GM12878 (cell line): Measurements from ENCODE around the gene LMF2. TPM values are rescaled to one million over a fixed set of nuclear protein-coding genes. Genes with fewer than 3 reads are reported as not detected.

ENCODE experiments used
- ATAC-seq: fragments of 200-7000 bp; cut with Tn5 transposase; 3 replicates; pipeline ENCODE4 v1.9.1; 2020; ENCODE audit warnings: mild to moderate bottlenecking, moderate library complexity
- BruUV-seq: library from RNA; stranded (reverse); fragments of 400-500 nt; replicated peaks from 2 replicates; lab custom pipeline; 2021; lab: Mats Ljungman, UMichigan
- CTCF ChIA-PET: fragments of 300-600 bp; sonication (Branson Sonifier 250); formaldehyde crosslinking; extraction: SDS; loops from one replicate; lab custom pipeline; 2021; ENCODE audit warnings: inconsistent platforms; lab: Yijun Ruan, JAX
- POLR2A ChIA-PET: fragments of 350-600 bp; formaldehyde crosslinking; extraction: SDS; loops from one replicate; lab custom pipeline; 2021; ENCODE audit warnings: inconsistent platforms; lab: Charles Lee
- RAD21 ChIA-PET: fragments of 300-600 bp; sonication (Branson Sonifier 250); formaldehyde crosslinking; loops from one replicate; lab custom pipeline; 2023; ENCODE audit warnings: antibody characterized with exemption; ENCODE audit not compliant: unreplicated experiment; lab: Charles Lee
- SMC1A ChIA-PET: fragments of 300-600 bp; sonication (Branson Sonifier 250); formaldehyde crosslinking; loops from one replicate; lab custom pipeline; 2023; ENCODE audit not compliant: unreplicated experiment, uncharacterized antibody; lab: Charles Lee
- DNase-seq: peaks from one replicate; pipeline ENCODE4 v3.0.0-alpha.2; 2011; ENCODE audit warnings: low read depth, low spot score
- FAIRE-seq: peaks from 3 replicates; lab custom pipeline; 2011; peaks lifted over from hg19 to GRCh38; lab: Jason Lieb, UNC
- H2AFZ ChIP-seq: 2 replicates; pipeline ENCODE4 v1.6.0; 2011; ENCODE audit warnings: low read depth, low read length, control low read depth; ENCODE audit not compliant: control insufficient read depth
- H3K27ac ChIP-seq: 2 replicates; pipeline ENCODE4 v1.5.1; 2011; ENCODE audit warnings: control low read depth; ENCODE audit not compliant: control insufficient read depth, insufficient read depth
- H3K27me3 ChIP-seq, 2 experiments: replicated peaks in 1 of 2; 2 replicates each; pipeline versions ENCODE4 v1.6.0 to v1.6.1; 2011; ENCODE audit warnings: low read length in 1 of 2; ENCODE audit not compliant: control insufficient read depth in 2 of 2, insufficient read depth in 2 of 2
- H3K36me3 ChIP-seq, 2 experiments: 2 replicates each; pipeline ENCODE4 v1.5.1; 2011; ENCODE audit warnings: low read length in 1 of 2; ENCODE audit not compliant: control insufficient read depth in 2 of 2, insufficient read depth in 2 of 2
- H3K4me1 ChIP-seq: 2 replicates; pipeline ENCODE4 v1.6.1; 2011; ENCODE audit warnings: mild to moderate bottlenecking, low read length, moderate library complexity, mixed read lengths; ENCODE audit not compliant: control insufficient read depth, insufficient read depth
- H3K4me2 ChIP-seq: 2 replicates; pipeline ENCODE4 v1.6.0; 2011; ENCODE audit warnings: control low read depth; ENCODE audit not compliant: control insufficient read depth, insufficient read depth
- H3K4me3 ChIP-seq: fragments of 200-600 bp; sonication (generic); 2 replicates; pipeline ENCODE4 v1.5.1; 2016
- H3K79me2 ChIP-seq: 2 replicates; pipeline ENCODE4 v1.6.0; 2011; ENCODE audit warnings: low read length; ENCODE audit not compliant: control insufficient read depth, insufficient read depth
- H3K9ac ChIP-seq: 2 replicates; pipeline ENCODE4 v1.8.0; 2011; ENCODE audit warnings: low read length, control low read depth, mixed read lengths; ENCODE audit not compliant: control insufficient read depth, insufficient read depth
- H3K9me3 ChIP-seq: replicated peaks from 3 replicates; pipeline ENCODE4 v1.5.1; 2011; ENCODE audit warnings: mild to moderate bottlenecking, low read length; ENCODE audit not compliant: control insufficient read depth, insufficient read depth
- H4K20me1 ChIP-seq: 2 replicates; pipeline ENCODE4 v1.6.0; 2011; ENCODE audit not compliant: control insufficient read depth, insufficient read depth
- IKZF1 ChIP-seq: fragments of 450-650 bp; conservative IDR thresholded peaks from 2 replicates; pipeline ENCODE4 v1.6.1; 2017; ENCODE audit warnings: antibody characterized with exemption, mild to moderate bottlenecking
- KDM1A ChIP-seq: fragments of 200-600 bp; sonication (generic); IDR thresholded peaks from 2 replicates; pipeline ENCODE4 v1.6.1; 2016; ENCODE audit warnings: borderline replicate concordance
- MYB ChIP-seq: fragments of 150-350 bp; IDR thresholded peaks from 2 replicates; pipeline ENCODE4 v1.6.1; 2014; ENCODE audit warnings: mild to moderate bottlenecking, low read depth, low read length, borderline replicate concordance
- RELA ChIP-seq: fragments of 450-650 bp; IDR thresholded peaks from 2 replicates; pipeline ENCODE4 v1.8.0; 2014; ENCODE audit warnings: borderline replicate concordance; ENCODE audit not compliant: partially characterized antibody
- SKIL ChIP-seq: fragments of 450-650 bp; IDR thresholded peaks from 2 replicates; pipeline ENCODE4 v1.6.1; 2017; ENCODE audit warnings: mild to moderate bottlenecking, low read depth, inconsistent platforms; ENCODE audit not compliant: poor library complexity, severe bottlenecking
- SREBF2 ChIP-seq: IDR thresholded peaks from 2 replicates; pipeline ENCODE4 v1.6.1; 2012; ENCODE audit warnings: mild to moderate bottlenecking, low read length
- TARDBP ChIP-seq: IDR thresholded peaks from 2 replicates; pipeline ENCODE4 v1.6.1; 2016; ENCODE audit warnings: borderline replicate concordance
- TBL1XR1 ChIP-seq: IDR thresholded peaks from 2 replicates; pipeline ENCODE4 v1.6.1; 2012; ENCODE audit warnings: low read depth, low read length, improper control_type of control experiment
- WRNIP1 ChIP-seq: IDR thresholded peaks from 2 replicates; pipeline ENCODE4 v1.6.1; 2011; ENCODE audit warnings: low read depth, low read length, improper control_type of control experiment, borderline replicate concordance
- YY1 ChIP-seq: IDR thresholded peaks from 2 replicates; pipeline ENCODE4 v1.6.1; 2011; ENCODE audit warnings: low read depth, mild to moderate bottlenecking, low read length
- ZBED1 ChIP-seq: IDR thresholded peaks from 2 replicates; pipeline ENCODE4 v1.6.1; 2016; ENCODE audit warnings: borderline replicate concordance
- ZNF24 ChIP-seq: fragments of 450-650 bp; IDR thresholded peaks from 2 replicates; pipeline ENCODE4 v1.6.1; 2017; ENCODE audit warnings: antibody characterized with exemption, mild to moderate bottlenecking
- WGBS: methylation state at CpG from one replicate; pipeline ENCODE4 v1.1.6; 2016; ENCODE audit warnings: low lambda C conversion rate; ENCODE audit not compliant: insufficient replicate concordance, insufficient coverage; ENCODE audit errors: missing lambda C conversion rate; 5-methylcytosine and 5-hydroxymethylcytosine counted together
- in situ Hi-C: fragments of 300-500 bp; cut with MboI; formaldehyde crosslinking; loops from 9 replicates; pipeline ENCODE4 v1.14.3; 2018; ENCODE audit warnings: mixed read lengths
- intact Hi-C: fragments of 100-400 bp; cut with micrococcal nuclease; formaldehyde crosslinking; loops from one replicate; pipeline ENCODE4 v1.14.2; 2022; ENCODE audit not compliant: unreplicated experiment
- polyA plus RNA-seq, 11 experiments: library from polyadenylated mRNA; depleted of rRNA in 4 of 11; unstranded in 6 of 11; stranded (reverse) in 5 of 11; fragments of >200 nt; fragmentation: Nextera tagmentation in 4 of 11; fragmentation: Illumina TruSeq in 1 of 11; extraction: Ambion mirVana in 4 of 11; extraction: Trizol in 1 of 11; gene quantifications; 1 replicate in 1 of 11; 2 replicates in 10 of 11; pipeline versions ENCODE4 v1.2.1 to v1.2.3, GENCODE V29; 2011 to 2016; ENCODE audit warnings: inconsistent platforms in 2 of 11, missing spikeins in 2 of 11, low read depth in 1 of 11
- total RNA-seq, 4 experiments: library from RNA; depleted of rRNA in 3 of 4; stranded (reverse); fragments of >200 nt in 3 of 4; fragmentation: Illumina TruSeq in 1 of 4; extraction: Trizol in 1 of 4; gene quantifications; 2 replicates each; pipeline versions ENCODE4 v1.2.1 to v1.2.3, GENCODE V29; 2013 to 2021
- TF ChIP-seq, protein P1 (sequence below): IDR thresholded peaks from 2 replicates; pipeline ENCODE4 v1.6.1; 2012; ENCODE audit warnings: low read depth, low read length, improper control_type of control experiment
- TF ChIP-seq, protein P2 (sequence below), 3 experiments: IDR thresholded peaks in 2 of 3; conservative IDR thresholded peaks in 1 of 3; 2 replicates each; pipeline ENCODE4 v1.5.1; 2011; ENCODE audit warnings: low read depth in 3 of 3, low read length in 3 of 3, mild to moderate bottlenecking in 3 of 3, control low read depth in 2 of 3, moderate library complexity in 2 of 3, inconsistent platforms in 1 of 3, mixed read lengths in 1 of 3; ENCODE audit not compliant: control insufficient read depth in 2 of 3, insufficient read depth in 1 of 3; ENCODE audit errors: extremely low read depth in 1 of 3

The LMF2 gene
- total and polyA plus RNA-seq, 10 of the 15 experiments (the other 5 are each of a cell fraction or from before 2014, with no cell fraction given) = 0.08 to 57.5 (median 21.2) TPM

DNA sequence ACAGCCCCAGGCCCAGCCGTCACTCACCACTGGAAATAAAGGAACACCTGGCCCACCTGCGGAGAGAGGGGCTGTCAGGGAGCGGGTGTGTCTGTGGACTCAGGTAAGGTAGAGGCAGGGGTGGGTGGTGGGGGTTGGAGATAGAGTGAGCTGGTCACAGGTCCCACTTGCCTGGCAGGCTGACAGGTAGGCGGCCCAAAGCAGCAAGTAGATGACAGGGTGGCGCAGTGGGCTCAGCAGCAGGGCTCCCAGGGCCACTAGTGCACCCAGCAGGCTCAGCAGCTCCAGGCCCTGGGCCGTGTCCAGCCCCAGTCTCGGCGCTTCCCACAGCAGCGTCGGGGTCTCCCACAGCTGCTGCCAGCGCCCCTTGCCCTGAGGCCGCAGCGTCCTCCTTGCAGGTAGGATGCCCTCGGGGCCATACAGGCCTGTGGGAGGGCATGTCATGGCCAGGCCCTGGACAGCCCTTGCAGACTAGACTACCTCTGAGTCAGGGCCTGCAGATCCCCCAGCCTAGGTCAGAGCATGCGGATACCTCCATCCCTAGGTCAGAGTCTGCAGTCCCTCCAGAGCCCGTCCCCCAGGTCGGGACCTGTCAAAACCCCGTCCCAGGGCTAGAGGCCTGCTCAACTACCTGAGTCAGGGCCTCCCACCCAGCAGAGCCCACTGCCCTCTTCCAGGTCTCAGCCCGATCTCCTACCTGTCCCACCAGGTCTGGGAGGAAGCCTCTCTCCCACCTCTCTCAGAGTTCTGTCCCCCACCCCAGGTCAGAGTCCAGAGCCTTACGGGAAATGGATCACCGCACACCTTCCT, 686 bp downstream of the LMF2 start:
- intact Hi-C loops = loop anchor here (1.0 kb wide), 1 partner anchor 32 kb away; the partner anchor contains the start of gene SBF1

More for the DNA sequence above, 686 bp downstream of the LMF2 start:
- peaks cover 37% of the 10 kb centered on the region for H3K79me2 ChIP-seq
- no peak for DNase-seq
- SMC1A ChIA-PET = interaction anchor here (2.8 kb wide), 1 partner anchor 18 kb away, joined by 16 read pairs; the partner anchor contains the start of gene SCO2
- peak overlapping the region; percentile 100 for H3K4me3 ChIP-seq
- no peak for TF ChIP-seq ZBED1
- TF ChIP-seq SREBF2 = no peak
- TF ChIP-seq SKIL = no peak
- TF ChIP-seq, protein P1, sequence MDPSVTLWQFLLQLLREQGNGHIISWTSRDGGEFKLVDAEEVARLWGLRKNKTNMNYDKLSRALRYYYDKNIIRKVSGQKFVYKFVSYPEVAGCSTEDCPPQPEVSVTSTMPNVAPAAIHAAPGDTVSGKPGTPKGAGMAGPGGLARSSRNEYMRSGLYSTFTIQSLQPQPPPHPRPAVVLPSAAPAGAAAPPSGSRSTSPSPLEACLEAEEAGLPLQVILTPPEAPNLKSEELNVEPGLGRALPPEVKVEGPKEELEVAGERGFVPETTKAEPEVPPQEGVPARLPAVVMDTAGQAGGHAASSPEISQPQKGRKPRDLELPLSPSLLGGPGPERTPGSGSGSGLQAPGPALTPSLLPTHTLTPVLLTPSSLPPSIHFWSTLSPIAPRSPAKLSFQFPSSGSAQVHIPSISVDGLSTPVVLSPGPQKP = no peak
- TF ChIP-seq IKZF1 = no peak
- no peak for TF ChIP-seq TARDBP
- TF ChIP-seq KDM1A = no peak
- no peak for TF ChIP-seq ZNF24
- TF ChIP-seq WRNIP1 = no peak
- TF ChIP-seq MYB = no peak
- no peak for TF ChIP-seq TBL1XR1
- no peak for TF ChIP-seq YY1
- TF ChIP-seq, protein P2, sequence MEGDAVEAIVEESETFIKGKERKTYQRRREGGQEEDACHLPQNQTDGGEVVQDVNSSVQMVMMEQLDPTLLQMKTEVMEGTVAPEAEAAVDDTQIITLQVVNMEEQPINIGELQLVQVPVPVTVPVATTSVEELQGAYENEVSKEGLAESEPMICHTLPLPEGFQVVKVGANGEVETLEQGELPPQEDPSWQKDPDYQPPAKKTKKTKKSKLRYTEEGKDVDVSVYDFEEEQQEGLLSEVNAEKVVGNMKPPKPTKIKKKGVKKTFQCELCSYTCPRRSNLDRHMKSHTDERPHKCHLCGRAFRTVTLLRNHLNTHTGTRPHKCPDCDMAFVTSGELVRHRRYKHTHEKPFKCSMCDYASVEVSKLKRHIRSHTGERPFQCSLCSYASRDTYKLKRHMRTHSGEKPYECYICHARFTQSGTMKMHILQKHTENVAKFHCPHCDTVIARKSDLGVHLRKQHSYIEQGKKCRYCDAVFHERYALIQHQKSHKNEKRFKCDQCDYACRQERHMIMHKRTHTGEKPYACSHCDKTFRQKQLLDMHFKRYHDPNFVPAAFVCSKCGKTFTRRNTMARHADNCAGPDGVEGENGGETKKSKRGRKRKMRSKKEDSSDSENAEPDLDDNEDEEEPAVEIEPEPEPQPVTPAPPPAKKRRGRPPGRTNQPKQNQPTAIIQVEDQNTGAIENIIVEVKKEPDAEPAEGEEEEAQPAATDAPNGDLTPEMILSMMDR (IDR thresholded peaks at IDR 0.05 in 2 of 3, conservative IDR thresholded peaks at IDR 0.05 in 1 of 3; ENCODE audit: control insufficient read depth in 2 of 3, extremely low read depth in 1 of 3, insufficient read depth in 1 of 3, low read depth in 3 of 3, low read length in 3 of 3) = no peak
- TF ChIP-seq RELA = no peak
- H3K9ac ChIP-seq = peak overlapping the region; percentile 97
- no peaks in the 10 kb centered on the region for H3K9me3 ChIP-seq
- peak overlapping the region; percentile 81 for H2AFZ ChIP-seq
- in situ Hi-C loops = no loop called here
- CTCF ChIA-PET = interaction anchor here (3.3 kb wide), 1 partner anchor 114 kb away, joined by 25 read pairs; no protein-coding TSS in a partner anchor
- H4K20me1 ChIP-seq = no peaks in the 10 kb centered on the region
- whole genome bisulfite sequencing = 38% methylated on average over 21 of the region's 21 CpGs
- RAD21 ChIA-PET = interaction anchor here (0.6 to 2.2 kb wide), 4 partner anchors 22 to 114 kb away, joined by 3 to 22 read pairs (median 10); partner anchors contain the start of gene TYMP
- peak overlapping the region; percentile 82 for H3K27ac ChIP-seq
- peak overlapping the region; percentile 92 for H3K4me2 ChIP-seq
- H3K27me3 ChIP-seq = no peaks in the 10 kb centered on the region
- TSS peak; percentile 83 for BruUV-seq
- peak; percentile 7 for ATAC-seq
- FAIRE-seq = no peak
- H3K4me1 ChIP-seq = peaks cover 9% of the 10 kb centered on the region
- peaks cover 4 to 8% of the 10 kb centered on the region in 2 experiments; a peak in 3 of 4 replicates for H3K36me3 ChIP-seq
- POLR2A ChIA-PET = interaction anchor here (1.4 to 7.2 kb wide), 2 partner anchors 18 to 29 kb away, joined by 6 to 84 read pairs; partner anchors contain the start of gene SCO2
